ENCODE measurements around the gene GAS6. TPM values are rescaled to one million over a fixed set of nuclear protein-coding genes. Genes with fewer than 3 reads are reported as not detected.

The GAS6 gene
- total RNA-seq, 1 donor, result 0.81 TPM

- DNase-seq (ENCODE audit: low read depth in 2 of 3, low spot score in 2 of 3), result no peak
These were observed 80.5 kb downstream of the GAS6 start for GRCh38 chr13:113783200-113783881.

- no peak for DNase-seq (ENCODE audit: low read depth in 2 of 3, low spot score in 2 of 3)
These were observed 81.4 kb downstream of the GAS6 start for GRCh38 chr13:113782472-113782871.

- DNase-seq (ENCODE audit: low read depth in 2 of 3, low spot score in 2 of 3), result no peak
These were observed 82.3 kb downstream of the GAS6 start for GRCh38 chr13:113781571-113781970.

DNA sequence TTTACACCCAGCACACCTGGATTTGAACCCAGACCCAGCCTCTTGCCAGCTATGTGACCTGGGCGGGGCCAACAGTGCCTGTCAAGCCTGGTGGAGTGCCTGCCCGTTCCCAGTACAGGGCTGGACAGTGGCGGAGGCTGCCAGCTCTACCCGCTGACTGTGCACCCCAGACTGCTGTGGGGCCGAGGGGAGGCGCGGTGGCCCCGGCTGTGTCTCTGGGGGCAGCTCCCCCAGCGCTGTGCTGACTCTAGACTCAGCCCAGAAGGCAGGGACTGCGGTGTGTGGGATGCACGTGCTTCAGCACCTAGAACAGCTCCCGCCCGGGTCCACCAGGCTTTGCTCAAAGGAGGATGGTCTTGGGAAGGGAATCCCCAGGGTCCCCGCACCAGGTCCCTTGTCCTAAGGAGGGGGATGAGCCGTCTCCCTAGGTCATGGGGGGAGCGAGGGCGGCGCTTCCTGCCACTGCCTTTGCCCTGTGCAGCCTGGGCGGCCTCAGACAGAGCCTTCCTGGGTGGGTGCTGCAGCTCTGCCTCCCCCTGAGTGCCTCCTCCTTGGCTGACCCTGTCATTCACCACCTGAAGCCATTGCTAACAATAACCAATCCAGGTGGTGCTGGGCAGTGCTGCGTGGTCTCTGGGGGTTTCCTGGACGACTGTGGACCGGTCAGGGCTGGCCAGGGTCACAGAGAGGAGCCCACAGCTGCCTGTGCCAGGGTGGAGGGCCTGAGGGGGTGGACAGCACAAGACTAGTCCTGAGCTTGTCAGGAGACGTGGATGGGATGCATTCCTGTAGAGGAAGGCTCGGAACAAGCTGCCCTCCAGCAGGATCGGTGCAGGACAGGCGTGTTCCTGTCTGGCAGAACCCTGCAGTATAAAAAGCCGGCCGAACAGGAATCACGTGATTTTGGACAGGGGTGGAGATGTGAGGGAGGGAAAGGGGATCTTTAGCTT, 86.3 kb downstream of the GAS6 start:
- DNase-seq (ENCODE audit: low read depth in 2 of 3, low spot score in 2 of 3), result peak in 2 of 3 donors; percentile 28 to 62

- DNase-seq (ENCODE audit: low read depth in 2 of 3, low spot score in 2 of 3), result no peak
These were observed 87.4 kb downstream of the GAS6 start for GRCh38 chr13:113776231-113777125.

DNA sequence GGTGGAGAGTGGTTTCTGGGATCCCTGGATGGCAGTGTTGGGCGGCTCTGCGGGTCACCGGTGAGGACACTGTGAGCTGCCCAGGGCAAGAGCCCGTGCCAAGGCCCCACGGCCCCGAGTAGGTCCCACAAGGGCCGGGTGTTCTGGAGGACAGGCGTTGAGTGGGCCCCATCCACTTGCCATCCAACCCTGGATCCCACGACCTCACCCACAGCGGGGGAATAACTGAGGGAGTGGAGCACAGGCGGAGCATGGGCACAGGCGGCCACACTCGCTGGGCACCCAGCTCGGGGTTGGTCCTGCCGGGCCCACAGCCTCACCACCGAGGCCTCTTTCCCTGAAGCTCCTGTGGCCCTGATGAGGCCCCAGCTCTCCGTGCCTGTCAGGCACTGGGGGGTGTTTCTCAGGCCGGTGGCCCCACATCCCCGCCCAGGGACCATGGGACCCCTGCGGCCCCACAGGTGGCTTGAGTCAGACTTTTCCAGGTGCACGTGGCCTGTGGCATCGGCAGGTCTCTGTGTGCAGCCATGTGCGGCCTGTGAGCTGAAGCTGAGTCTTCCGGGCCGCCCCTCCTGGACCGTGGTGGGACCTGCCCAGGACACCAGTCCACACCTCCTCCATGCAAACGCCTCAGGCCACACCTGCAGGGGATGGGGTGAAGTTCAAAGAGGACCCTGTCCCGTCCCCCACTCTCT, 88.3 kb downstream of the GAS6 start:
- no peak for DNase-seq (ENCODE audit: low read depth in 2 of 3, low spot score in 2 of 3)

DNA sequence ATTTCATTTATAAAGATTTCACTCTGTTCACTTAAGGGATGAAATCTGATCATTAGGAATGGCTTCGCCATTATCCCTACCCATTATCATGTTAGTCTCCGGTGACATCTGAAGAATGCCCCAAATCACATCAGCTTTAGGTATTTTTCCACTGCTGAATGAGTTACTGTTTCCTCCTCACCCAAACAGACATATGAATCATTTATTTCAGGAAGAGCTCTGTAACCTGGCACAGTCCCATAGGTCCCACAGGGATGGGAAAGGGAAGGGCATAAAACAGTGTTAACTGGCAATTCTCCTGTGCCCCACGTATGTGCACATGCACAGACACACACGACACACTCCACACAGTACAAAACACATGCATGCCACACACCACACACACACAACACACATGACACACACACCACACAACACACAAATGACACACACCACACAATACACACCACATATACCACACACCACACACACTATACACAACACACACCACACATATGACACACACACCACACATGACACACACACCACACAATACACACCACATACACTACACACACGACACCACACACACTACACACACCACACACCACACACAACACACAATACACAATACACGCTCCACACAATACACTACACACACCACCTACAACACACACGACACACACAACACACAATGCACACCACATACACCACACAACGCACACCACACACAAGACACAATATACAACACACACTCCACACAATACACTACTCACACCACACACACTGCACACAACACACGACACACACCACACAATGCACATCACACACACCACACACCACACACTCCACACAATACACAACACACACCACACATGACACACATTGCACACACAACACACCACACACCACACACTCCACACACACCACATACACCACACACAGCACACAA, 89.4 kb downstream of the GAS6 start:
- no peak for DNase-seq (ENCODE audit: low read depth in 2 of 3, low spot score in 2 of 3)

DNA sequence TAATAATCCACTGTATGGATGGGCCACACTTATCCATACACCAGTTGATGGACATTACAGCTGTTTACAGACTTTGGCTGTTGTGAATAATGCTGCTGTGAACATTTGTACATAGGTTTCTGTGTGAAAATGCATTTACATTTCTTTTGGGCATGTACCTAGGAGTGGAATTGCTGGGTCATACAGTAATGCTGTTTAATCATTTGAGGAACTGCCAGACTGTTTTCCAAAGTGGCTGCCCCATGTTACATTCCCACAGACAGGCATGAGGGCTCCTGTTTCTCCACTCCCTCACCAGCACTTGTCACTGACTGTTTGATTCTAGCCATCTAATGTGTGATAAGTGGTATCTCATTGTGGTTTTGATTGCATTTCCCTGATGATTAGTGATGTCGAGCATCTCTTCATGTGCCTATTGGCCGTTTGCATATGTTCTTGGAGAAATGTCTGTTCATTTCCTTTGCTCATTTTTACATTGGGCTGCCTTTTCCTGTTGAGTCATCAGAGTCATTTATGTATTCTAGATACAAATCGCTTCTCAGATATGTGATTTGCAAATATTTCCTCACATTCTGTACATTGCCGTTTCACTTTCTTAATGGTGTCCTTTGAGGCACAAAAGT, 92.1 kb downstream of the GAS6 start:
- peak in 2 of 3 donors; percentile 21 to 52 for DNase-seq (ENCODE audit: low read depth in 2 of 3, low spot score in 2 of 3)

GRCh38 chr13:113770937-113771336, 92.9 kb downstream of the GAS6 start:
- no peak for DNase-seq (ENCODE audit: low read depth in 2 of 3, low spot score in 2 of 3)

Other genes with a start within 250 kb of the GAS6 start
- not detected for gene ATP4B, start 205.9 kb downstream of the GAS6 start, total RNA-seq
- under 0.01 TPM for gene GRK1, start 196.9 kb downstream of the GAS6 start, total RNA-seq
- 0.54 TPM for gene TMEM255B, start 104.8 kb downstream of the GAS6 start, total RNA-seq
- gene C13orf46, start 110.0 kb upstream of the GAS6 start, total RNA-seq, result under 0.01 TPM

Data from hematopoietic multipotent progenitor cell (in vitro differentiated cells).